Lower lobe of right lung (tissue), 2 donors: ENCODE data around the gene ADAMTS13. TPM values are rescaled to one million over a fixed set of nuclear protein-coding genes. Genes with fewer than 3 reads are reported as not detected.
A peak's percentile ranks its signal among the peaks of the same experiment; 100 is the strongest.
"Not testable (repeated sequence)": the region's sequence is repeated elsewhere in the genome, so short reads cannot be mapped to it uniquely, and the experiment has no call there.

Experiments used
- ATAC-seq, 2 donors: fragments of 200-7000 bp; cut with Tn5 transposase; one replicate each; pipeline ENCODE4 v1.9.1; 2020 to 2022; ENCODE audit warnings: mild to moderate bottlenecking in 2 of 2, moderate library complexity in 2 of 2
- DNase-seq: peaks from one replicate; pipeline ENCODE4 v3.0.0-alpha.2; 2020
- H3K27ac ChIP-seq: fragments of 200-600 bp; one replicate; pipeline ENCODE4 v1.8.0; 2022
- H3K27me3 ChIP-seq: fragments of 200-600 bp; one replicate; pipeline ENCODE4 v1.8.0; 2022; ENCODE audit warnings: low read depth
- H3K36me3 ChIP-seq: fragments of 200-600 bp; one replicate; pipeline ENCODE4 v1.8.0; 2022; ENCODE audit warnings: mild to moderate bottlenecking
- H3K4me1 ChIP-seq: fragments of 200-600 bp; one replicate; pipeline ENCODE4 v1.8.0; 2022
- H3K4me3 ChIP-seq: fragments of 200-600 bp; one replicate; pipeline ENCODE4 v1.8.0; 2022; ENCODE audit warnings: mild to moderate bottlenecking
- H3K9me3 ChIP-seq: fragments of 200-600 bp; one replicate; pipeline ENCODE4 v1.8.0; 2022
- intact Hi-C: fragments of 100-400 bp; cut with DNase I; formaldehyde crosslinking; loops from one replicate; pipeline ENCODE4 v1.11.0; 2022
- total RNA-seq: library from RNA; stranded (reverse); fragmentation: NEBNext Ultra II Directional; extraction: Animal tissue kit (Norgen Biotek cat#: 25700); gene quantifications from one replicate; pipeline ENCODE4 v1.2.1, GENCODE V29; 2021
- TF ChIP-seq, protein P1 (sequence below): fragments of 200-600 bp; IDR thresholded peaks from one replicate; pipeline ENCODE4 v1.8.0; 2022; ENCODE audit warnings: antibody characterized with exemption, mild to moderate bottlenecking
- donor health status: DM: no; HTN: yes; CAD: no; lungs with severe emphysema.

The ADAMTS13 gene
- total RNA-seq, 1 donor from 2014 or later = 1.9 TPM

DNA sequence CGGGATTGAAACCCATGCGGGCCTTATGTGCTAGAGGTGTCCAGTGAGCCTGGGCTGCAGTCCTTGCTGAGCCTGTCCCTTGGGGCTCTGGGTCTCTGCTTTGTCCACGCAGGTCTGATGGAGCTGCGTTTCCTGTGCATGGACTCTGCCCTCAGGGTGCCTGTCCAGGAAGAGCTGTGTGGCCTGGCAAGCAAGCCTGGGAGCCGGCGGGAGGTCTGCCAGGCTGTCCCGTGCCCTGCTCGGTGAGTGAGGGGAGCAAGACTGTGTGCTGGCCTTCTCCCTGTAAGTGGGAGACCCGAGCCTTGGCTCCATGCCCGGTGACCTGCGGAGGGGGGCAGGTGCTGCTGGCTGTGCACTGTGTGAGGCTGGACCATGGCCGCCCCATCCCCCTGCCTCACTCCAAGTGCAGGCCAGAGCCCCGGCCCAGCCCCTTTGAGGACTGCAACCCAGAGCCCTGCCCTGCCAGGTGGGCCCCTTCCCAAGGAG is 26.4 kb downstream of the ADAMTS13 start:
- TF ChIP-seq, protein P1, sequence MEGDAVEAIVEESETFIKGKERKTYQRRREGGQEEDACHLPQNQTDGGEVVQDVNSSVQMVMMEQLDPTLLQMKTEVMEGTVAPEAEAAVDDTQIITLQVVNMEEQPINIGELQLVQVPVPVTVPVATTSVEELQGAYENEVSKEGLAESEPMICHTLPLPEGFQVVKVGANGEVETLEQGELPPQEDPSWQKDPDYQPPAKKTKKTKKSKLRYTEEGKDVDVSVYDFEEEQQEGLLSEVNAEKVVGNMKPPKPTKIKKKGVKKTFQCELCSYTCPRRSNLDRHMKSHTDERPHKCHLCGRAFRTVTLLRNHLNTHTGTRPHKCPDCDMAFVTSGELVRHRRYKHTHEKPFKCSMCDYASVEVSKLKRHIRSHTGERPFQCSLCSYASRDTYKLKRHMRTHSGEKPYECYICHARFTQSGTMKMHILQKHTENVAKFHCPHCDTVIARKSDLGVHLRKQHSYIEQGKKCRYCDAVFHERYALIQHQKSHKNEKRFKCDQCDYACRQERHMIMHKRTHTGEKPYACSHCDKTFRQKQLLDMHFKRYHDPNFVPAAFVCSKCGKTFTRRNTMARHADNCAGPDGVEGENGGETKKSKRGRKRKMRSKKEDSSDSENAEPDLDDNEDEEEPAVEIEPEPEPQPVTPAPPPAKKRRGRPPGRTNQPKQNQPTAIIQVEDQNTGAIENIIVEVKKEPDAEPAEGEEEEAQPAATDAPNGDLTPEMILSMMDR = no peak
- intact Hi-C loops = no loop called here
- Histone ChIP-seq H3K4me3 (no peak overlapping the region), H3K27ac (no peak overlapping the region), H3K4me1 (no peaks in the 10 kb centered on the region), H3K27me3 (no peaks in the 10 kb centered on the region), H3K9me3 (no peaks in the 10 kb centered on the region), H3K36me3 (no peaks in the 10 kb centered on the region)
- ATAC-seq (no peak), DNase-seq (no peak)

DNA sequence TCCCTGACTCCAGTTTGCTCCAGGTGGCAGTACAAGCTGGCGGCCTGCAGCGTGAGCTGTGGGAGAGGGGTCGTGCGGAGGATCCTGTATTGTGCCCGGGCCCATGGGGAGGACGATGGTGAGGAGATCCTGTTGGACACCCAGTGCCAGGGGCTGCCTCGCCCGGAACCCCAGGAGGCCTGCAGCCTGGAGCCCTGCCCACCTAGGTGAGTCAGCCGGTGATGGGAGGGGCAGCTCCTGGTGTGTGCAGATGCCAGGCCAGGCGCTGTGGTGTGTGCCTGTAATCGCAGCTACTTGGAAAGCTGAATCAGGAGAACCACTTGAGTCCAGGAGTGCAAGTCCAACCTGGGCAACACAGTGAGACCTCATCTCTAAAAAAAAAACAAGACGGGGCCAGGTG is 27.6 kb downstream of the ADAMTS13 start:
- DNase-seq = no peak
- Histone ChIP-seq H3K9me3 (no peaks in the 10 kb centered on the region), H3K4me3 (no peak overlapping the region), H3K36me3 (no peaks in the 10 kb centered on the region), H3K27me3 (no peaks in the 10 kb centered on the region), H3K4me1 (no peaks in the 10 kb centered on the region), H3K27ac (no peak overlapping the region)
- ATAC-seq = peak; percentile 68 to 83
- intact Hi-C loops = no loop called here
- TF ChIP-seq, protein P1 = no peak

DNA sequence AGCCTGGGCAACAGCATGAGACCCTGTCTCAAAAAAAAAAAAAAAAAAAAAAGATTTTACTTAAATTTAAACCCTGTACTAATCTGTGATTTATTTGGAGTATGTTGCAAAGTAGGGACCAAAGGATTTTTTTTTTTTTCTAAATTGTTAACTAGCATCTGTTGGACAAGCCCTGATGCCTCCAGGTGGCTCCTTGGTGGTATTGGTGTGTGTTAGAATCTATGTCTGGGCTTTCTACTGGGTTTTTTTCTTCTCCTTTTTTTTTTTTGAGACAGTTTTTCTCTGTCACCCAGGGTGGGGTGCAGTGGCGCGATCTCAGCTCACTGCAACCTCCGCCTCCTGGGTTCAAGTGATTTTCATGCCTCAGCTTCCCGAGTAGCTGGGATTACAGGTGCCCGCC is 29.7 kb downstream of the ADAMTS13 start:
- intact Hi-C loops, ATAC-seq: not testable (repeated sequence)

DNA sequence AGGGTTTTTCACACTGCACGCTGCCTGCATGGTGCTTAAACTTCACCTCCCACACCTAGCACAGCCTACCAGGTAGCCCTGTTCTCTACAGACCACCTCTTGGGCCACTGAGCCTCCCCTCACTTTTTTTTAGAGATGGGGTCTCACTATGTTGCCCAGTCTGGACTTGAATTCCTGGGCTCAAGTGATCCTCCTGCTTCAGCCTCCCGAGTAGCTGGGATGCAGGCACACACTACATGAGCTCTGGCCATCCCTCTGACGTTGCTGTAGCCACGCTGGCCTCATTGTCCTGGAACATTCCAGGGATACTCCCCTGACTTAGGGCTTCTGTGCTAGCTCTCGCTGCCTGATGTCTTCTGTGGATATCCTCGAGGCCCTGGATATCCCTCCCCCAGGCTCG is 30.4 kb downstream of the ADAMTS13 start:
- Histone ChIP-seq H3K27ac (no peak overlapping the region), H3K27me3 (no peaks in the 10 kb centered on the region), H3K4me3 (no peak overlapping the region), H3K4me1 (no peaks in the 10 kb centered on the region), H3K36me3 (no peaks in the 10 kb centered on the region), H3K9me3 (no peaks in the 10 kb centered on the region)
- ATAC-seq (no peak), DNase-seq (no peak)
- TF ChIP-seq, protein P1 = no peak
- intact Hi-C loops = no loop called here

More for the DNA sequence above, 29.7 kb downstream of the ADAMTS13 start:
- H3K4me1 ChIP-seq, H3K27ac ChIP-seq, H3K36me3 ChIP-seq, H3K27me3 ChIP-seq, H3K4me3 ChIP-seq, DNase-seq, H3K9me3 ChIP-seq: not testable (repeated sequence)

DNA sequence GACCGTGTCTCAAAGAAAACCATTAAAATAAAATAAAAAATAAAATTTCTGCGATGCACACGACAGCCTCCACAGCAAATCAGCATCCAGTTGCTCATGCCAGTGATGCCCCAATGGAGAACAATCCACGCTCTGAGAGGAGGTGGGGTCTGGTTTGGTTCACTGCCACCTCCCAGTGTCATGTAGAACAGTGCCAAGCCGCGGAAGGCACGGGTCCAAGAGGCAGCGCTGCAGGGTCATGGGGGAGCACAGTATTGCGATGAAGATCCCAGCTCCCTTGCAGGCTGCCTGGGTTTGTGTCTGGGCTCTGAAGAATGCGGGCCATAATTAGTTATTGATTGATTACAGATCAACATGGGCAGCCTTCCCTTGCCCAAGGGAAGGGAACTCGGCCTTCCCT is 31.5 kb downstream of the ADAMTS13 start:
- TF ChIP-seq, protein P1 = no peak
- Histone ChIP-seq H3K27ac (no peak overlapping the region), H3K9me3 (no peaks in the 10 kb centered on the region), H3K36me3 (no peaks in the 10 kb centered on the region), H3K4me3 (no peak overlapping the region), H3K4me1 (peaks cover under 1% of the 10 kb centered on the region), H3K27me3 (no peaks in the 10 kb centered on the region)
- intact Hi-C loops = no loop called here
- no peak for ATAC-seq
- no peak for DNase-seq

DNA sequence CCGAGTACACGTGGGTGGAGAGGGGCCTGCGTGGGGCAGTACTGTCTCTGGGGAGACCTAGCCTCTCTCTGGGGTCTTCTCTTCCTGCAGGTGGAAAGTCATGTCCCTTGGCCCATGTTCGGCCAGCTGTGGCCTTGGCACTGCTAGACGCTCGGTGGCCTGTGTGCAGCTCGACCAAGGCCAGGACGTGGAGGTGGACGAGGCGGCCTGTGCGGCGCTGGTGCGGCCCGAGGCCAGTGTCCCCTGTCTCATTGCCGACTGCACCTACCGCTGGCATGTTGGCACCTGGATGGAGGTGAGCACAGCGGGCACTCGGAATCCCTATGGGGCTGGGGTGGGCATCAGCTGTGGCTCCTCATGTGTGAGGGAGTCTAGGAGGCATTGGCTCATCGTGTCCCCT is 32.2 kb downstream of the ADAMTS13 start:
- DNase-seq (no peak), ATAC-seq (no peak)
- Histone ChIP-seq H3K4me1 (peaks cover 7% of the 10 kb centered on the region), H3K27me3 (no peaks in the 10 kb centered on the region), H3K27ac (no peak overlapping the region), H3K4me3 (no peak overlapping the region), H3K9me3 (no peaks in the 10 kb centered on the region), H3K36me3 (no peaks in the 10 kb centered on the region)
- intact Hi-C loops = no loop called here
- TF ChIP-seq, protein P1 = no peak
